Psoas muscle (tissue), 8 donors: ENCODE data around the gene SLC2A2. TPM values are rescaled to one million over a fixed set of nuclear protein-coding genes. Genes with fewer than 3 reads are reported as not detected.

Experiments
- ATAC-seq, 4 donors: fragments of 200-7000 bp; cut with Tn5 transposase; one replicate each; pipeline ENCODE4 v1.9.1; 2020; ENCODE audit warnings: moderate library complexity in 3 of 4, mild to moderate bottlenecking in 2 of 4
- DNase-seq, 2 donors: peaks; one replicate each; pipeline ENCODE4 v3.0.0-alpha.2; 2020
- H3K27ac ChIP-seq: fragments of 200-600 bp; one replicate; pipeline ENCODE4 v1.8.0; 2022
- H3K27me3 ChIP-seq, 3 donors: fragments of 200-600 bp in 1 of 3; one replicate each; pipeline versions ENCODE4 v1.6.1 to v1.8.0; 2013 to 2022; ENCODE audit warnings: low read length in 2 of 3, mild to moderate bottlenecking in 2 of 3, moderate library complexity in 1 of 3; ENCODE audit not compliant: insufficient read depth in 3 of 3
- H3K36me3 ChIP-seq, 2 donors: fragments of 200-600 bp in 1 of 2; one replicate each; pipeline versions ENCODE4 v1.6.1 to v1.8.0; 2013 to 2022; ENCODE audit warnings: low read depth in 1 of 2, mild to moderate bottlenecking in 1 of 2, moderate library complexity in 1 of 2; ENCODE audit not compliant: insufficient read depth in 1 of 2
- H3K4me1 ChIP-seq: fragments of 200-600 bp; one replicate; pipeline ENCODE4 v1.8.0; 2022
- H3K4me3 ChIP-seq: fragments of 200-600 bp; one replicate; pipeline ENCODE4 v1.8.0; 2022; ENCODE audit warnings: mild to moderate bottlenecking
- H3K9me3 ChIP-seq: fragments of 200-600 bp; one replicate; pipeline ENCODE4 v1.8.0; 2022
- CTCF ChIP-seq: fragments of 200-600 bp; IDR thresholded peaks from one replicate; pipeline ENCODE4 v1.8.0; 2022; ENCODE audit warnings: antibody characterized with exemption
- WGBS, 3 donors: extraction: QIAGEN DNeasy Blood & Tissue Kit; methylation state at CpG; one replicate each; pipeline versions ENCODE4 v1.1.6 to v1.1.7; 2013; 5-methylcytosine and 5-hydroxymethylcytosine counted together
- intact Hi-C, 2 donors: fragments of 100-400 bp; cut with DNase I; formaldehyde crosslinking; loops; one replicate each; pipeline versions ENCODE4 v1.11.0 to v1.14.2; 2022
- polyA plus RNA-seq, 3 donors: library from polyadenylated mRNA; stranded (reverse); fragments of 200-250 nt; gene quantifications; one replicate each; pipeline ENCODE4 v1.2.3, GENCODE V29; 2013
- total RNA-seq, 4 donors: library from RNA; stranded (reverse); fragmentation: NEBNext Ultra II Directional in 2 of 4; extraction: Animal tissue kit (Norgen Biotek cat#: 25700) in 2 of 4; gene quantifications; one replicate each; pipeline versions ENCODE4 v1.2.1 to v1.2.4, GENCODE V29; 2021 to 2023
- donor health status: healthy with polysubstance abuse.
- donor health status: DM: no; HTN: no; CAD: no; lungs with moderate emphysema.
- donor health status: Bipolar disorder and iron deficiency.
- donor health status: healthy.
- donor health status: DM: yes; HTN: yes; CAD: no.
- donor health status: DM: no; HTN: no; CAD: no.
- donor health status: DM: no; HTN: no; CAD: no.
- donor health status: DM: yes; HTN: yes; CAD: no.

SLC2A2 gene
- total and polyA plus RNA-seq, 7 donors, result 0.05 TPM; not detected in 6

DNA sequence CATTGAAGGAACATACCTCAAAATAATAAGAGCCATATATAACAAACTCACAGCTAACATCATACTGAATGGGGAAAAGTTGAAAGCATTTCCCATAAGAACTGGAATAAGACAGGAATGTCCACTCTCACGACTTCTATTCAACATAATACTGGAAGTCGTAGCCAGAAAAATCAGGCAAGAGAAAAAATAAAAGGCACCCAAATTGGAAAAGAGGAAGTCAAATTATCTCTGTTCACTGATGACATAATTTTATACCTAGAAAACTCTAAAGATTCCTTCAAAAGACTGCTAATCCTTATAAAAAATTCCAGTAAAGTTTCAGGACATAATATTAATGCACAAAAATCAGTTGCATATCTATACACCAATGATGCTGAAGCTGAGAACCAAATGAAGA is 34.9 kb downstream of the SLC2A2 start:
- WGBS, 3 donors, result 70 to 76% (median 74%) methylated on average over 2 of the region's 2 CpGs
- TF ChIP-seq CTCF, result no peak
- intact Hi-C loops, result no loop called here
- H3K27ac ChIP-seq, result no peak overlapping the region
- H3K36me3 ChIP-seq, result no peaks in the 10 kb centered on the region
- H3K9me3 ChIP-seq, result no peaks in the 10 kb centered on the region
- DNase-seq (no peak), ATAC-seq (no peak)
- H3K27me3 ChIP-seq, result no peaks in the 10 kb centered on the region
- no peak overlapping the region for H3K4me3 ChIP-seq
- no peaks in the 10 kb centered on the region for H3K4me1 ChIP-seq

- Histone ChIP-seq H3K27me3 (no peaks in the 10 kb centered on the region), H3K27ac (no peak overlapping the region), H3K4me1 (no peaks in the 10 kb centered on the region), H3K4me3 (no peak overlapping the region), H3K9me3 (no peaks in the 10 kb centered on the region), H3K36me3 (no peaks in the 10 kb centered on the region)
- no peak for TF ChIP-seq CTCF
- no peak for ATAC-seq
- DNase-seq, result no peak
- intact Hi-C loops, result no loop called here
- 86 to 98% (median 90%) methylated on average over 4 to 5 of the region's 5 CpGs for WGBS, 3 donors
Observed at GRCh38 chr3:170989100-170989648, 37.3 kb downstream of the SLC2A2 start.

DNA sequence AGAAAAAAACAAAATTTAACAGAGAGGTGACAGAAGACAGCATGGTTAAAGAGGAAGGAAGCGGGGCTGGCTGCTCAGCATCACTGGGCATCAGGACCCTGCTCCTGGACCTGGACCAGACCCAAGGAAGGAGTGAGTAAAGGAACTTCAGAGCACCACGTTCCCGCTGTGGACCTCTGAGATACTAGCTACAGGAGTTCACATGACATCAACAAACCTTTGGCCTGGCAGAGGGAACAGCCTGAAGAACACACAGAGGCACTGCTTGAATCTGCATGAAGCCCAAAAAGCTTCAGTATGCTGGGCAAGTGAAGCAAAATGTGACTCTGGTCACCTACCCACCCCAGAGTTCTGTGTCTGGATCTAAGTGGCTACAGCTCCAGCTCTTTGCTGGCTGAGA is 38.1 kb downstream of the SLC2A2 start:
- 70 to 80% (median 79%) methylated on average over 3 of the region's 3 CpGs for WGBS, 3 donors
- no peak for ATAC-seq
- intact Hi-C loops, result no loop called here

GRCh38 chr3:170985304-170985703 is 41.2 kb downstream of the SLC2A2 start:
- WGBS, 3 donors, result 89 to 94% (median 91%) methylated on average over 2 of the region's 2 CpGs
- no peak for ATAC-seq
- intact Hi-C loops, result no loop called here

More for the DNA sequence above, 38.1 kb downstream of the SLC2A2 start:
- no peaks in the 10 kb centered on the region for H3K27me3 ChIP-seq
- no peaks in the 10 kb centered on the region for H3K9me3 ChIP-seq
- no peaks in the 10 kb centered on the region for H3K4me1 ChIP-seq
- DNase-seq, result no peak
- no peaks in the 10 kb centered on the region for H3K36me3 ChIP-seq
- no peak for TF ChIP-seq CTCF
- H3K27ac ChIP-seq, result no peak overlapping the region
- no peak overlapping the region for H3K4me3 ChIP-seq

More at GRCh38 chr3:170985304-170985703, 41.2 kb downstream of the SLC2A2 start:
- Histone ChIP-seq H3K4me3 (no peak overlapping the region), H3K9me3 (no peaks in the 10 kb centered on the region), H3K36me3 (no peaks in the 10 kb centered on the region), H3K27ac (no peak overlapping the region), H3K27me3 (no peaks in the 10 kb centered on the region), H3K4me1 (no peaks in the 10 kb centered on the region)
- no peak for TF ChIP-seq CTCF
- no peak for DNase-seq
